CD4-positive, alpha-beta T cell treated with Interleukin-4 for 4 hours (primary cell): Measurements from ENCODE around the gene ACO2.
"Not testable (repeated sequence)": the region's sequence is repeated elsewhere in the genome, so short reads cannot be mapped to it uniquely, and the experiment has no call there.

Source experiments
- DNase-seq: peaks from one replicate; pipeline ENCODE4 v3.0.0-alpha.2; 2020

The ACO2 gene

DNA sequence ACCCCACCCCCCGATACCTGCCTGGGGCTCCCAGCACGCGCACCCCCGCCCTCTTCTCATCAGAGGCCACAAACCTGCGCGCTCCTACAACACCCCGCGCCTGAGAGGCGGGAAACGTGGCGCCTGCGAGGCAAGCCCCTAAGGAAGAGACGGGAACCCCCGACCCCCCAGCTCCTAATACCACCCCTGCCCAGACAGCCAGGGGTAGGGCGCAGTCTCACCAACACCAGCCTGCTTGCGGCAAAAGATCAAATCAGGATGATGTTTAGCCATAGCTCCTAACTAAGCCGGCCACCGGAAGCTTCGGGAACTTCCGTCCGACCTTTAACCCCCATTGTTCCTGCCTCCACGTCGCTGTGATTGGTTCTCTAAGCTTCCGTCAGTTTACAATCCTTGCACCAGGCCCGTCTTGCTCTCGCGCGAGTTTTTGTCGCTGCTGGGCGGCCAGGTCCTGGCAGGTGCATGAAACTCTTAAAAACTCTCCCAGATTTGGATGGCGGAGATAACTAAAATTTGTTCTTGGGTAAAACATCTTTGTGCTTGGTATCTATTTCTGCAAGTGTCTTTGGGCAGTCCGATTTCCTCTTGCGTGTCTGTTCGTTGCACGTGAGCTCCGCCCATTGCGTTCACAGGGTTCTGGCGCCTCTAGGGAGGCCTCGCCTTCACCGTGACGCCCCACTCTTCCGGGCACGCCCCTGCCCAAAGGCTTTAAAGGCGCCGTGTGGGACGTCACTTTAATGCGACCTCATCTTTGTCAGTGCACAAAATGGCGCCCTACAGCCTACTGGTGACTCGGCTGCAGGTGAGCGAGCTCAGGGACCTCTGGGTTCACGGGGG lies at the start of gene ACO2, which contains the start of gene PHF5A:
Gene ACO2 (plus strand): TSS at position 737 of the 837 bp plus-strand sequence. CDS start 30 bp downstream, at position 767.
Gene PHF5A (minus strand): TSS at position 312 of the 837 bp plus-strand sequence. CDS start 39 bp downstream, at position 273.
- DNase-seq, result peak; percentile 98

DNA sequence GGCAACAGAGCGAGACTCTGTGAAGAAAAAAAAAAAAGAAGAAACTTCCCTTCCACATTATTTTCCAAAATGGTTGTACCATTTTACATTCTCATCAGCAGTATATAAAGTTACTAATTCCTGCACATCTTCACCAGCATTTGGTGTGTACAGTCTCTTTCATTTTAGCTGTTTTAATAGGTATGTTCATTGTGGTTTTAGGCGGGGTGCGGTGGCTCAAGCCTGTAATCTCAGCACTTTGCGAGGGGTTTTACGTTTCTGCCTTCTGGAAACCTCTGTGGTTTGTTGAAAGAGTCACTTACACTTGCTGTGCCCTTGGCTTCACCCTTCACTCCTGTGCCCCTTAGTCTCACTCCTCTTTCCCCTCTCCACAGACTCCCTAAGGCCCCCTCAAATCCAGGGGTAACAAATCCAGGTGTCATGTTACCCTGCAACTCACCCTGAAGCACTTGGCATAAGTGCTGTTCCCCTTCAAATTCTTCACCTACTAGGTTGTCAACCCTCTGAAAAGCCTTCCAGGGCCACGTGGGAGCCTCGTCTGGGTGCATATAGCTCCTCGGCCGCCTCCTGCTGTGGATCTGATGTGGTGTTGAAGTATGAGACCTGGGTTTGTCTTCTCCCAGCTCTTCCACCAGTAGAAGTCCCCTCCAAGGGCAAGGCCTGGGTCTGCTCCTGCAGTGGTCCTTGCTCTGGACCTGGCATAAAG lies 43.1 kb upstream of the ACO2 start:
- DNase-seq, result peak; percentile 61

DNA sequence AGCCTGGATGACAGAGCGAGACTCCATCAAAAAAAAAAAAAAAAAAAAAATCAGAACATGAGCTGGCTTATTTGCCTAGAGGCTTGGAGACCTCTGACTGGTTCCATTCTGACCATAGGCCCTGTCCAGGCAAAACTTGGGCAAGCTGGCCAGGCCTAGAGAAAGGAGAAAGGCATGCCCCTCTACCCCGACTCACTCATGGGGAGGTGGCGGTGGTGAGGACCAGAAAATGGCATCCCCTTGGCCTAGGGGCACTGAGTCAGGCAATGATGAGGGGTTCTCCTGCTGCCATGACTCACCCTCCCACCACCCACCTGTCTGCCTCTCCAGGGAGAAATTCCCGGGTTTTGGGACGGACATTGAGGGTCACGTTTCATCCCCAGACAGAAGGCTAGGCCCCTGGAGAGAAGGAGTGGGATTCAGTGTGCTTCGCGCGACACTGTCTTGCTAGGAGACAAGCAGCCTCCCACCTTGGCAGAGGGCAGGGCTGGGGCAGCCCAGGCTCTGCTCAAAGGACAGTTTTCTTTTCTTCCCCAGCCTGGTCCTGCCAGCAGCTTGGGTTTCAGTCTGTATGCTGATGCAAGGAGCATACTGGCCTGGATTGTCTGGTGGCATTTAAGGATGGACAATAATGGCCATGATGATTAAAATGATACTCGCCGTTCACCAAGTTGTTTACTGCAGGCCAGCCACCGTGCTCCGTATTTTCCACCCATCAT lies 39.5 kb upstream of the ACO2 start:
- no peak for DNase-seq

DNA sequence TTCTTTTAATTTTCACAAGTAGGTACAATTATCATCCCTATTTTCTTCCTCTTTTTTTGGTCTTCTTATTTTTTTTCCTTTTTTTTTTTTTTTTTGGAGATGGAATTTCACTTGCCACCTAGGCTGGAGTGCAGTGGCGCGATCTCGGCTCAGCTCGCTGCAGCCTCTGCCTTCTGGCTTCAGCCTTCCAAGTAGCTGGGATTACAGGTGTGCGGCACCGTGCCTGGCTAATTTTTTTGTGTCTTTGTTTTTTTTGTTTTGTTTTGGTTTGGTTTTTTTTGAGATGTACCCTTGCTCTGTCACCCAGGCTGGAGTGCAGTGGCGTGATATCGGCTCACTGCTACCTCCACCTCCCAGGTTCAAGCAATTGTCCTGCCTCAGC lies 39.0 kb upstream of the ACO2 start:
- DNase-seq, result no peak

DNA sequence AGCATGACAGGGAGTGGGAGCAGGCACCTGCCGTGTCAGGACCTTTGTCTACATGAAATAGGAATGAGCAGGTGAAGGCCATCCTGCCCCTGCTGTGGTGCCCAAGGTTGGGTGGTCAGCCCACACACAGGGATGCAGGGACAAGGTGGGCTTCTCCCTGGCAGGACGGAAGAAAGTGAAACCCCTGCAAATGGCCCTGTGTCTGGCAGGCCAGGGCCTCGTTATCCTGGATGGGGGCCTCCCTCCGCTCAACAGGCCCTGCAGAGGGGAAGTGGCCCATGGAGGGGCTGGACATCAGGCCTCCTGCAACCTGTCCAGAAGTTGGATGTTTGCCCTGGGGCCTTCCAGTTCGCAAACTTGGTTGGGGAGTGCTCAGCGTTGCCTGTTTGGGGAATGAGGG lies 37.3 kb upstream of the ACO2 start:
- no peak for DNase-seq

DNA sequence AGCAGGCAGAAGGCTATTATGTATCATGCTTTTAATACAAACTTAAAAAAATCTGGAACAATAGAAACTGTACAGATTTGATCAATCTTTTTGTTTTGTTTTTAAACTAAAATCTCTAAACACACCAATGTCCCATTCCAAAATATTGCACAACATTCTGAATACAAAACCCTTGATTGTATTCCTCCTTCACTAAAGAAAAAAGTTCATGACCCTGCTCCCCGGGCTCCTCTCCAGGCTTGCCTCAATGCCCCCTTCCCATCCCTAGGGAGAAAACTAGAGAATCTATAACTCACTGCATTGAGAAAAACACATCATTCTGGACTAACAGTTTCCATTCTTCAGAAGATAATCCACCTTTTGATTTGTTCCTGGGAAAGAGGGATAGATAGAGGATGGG lies 35.4 kb upstream of the ACO2 start:
- DNase-seq, result not testable (repeated sequence)

DNA sequence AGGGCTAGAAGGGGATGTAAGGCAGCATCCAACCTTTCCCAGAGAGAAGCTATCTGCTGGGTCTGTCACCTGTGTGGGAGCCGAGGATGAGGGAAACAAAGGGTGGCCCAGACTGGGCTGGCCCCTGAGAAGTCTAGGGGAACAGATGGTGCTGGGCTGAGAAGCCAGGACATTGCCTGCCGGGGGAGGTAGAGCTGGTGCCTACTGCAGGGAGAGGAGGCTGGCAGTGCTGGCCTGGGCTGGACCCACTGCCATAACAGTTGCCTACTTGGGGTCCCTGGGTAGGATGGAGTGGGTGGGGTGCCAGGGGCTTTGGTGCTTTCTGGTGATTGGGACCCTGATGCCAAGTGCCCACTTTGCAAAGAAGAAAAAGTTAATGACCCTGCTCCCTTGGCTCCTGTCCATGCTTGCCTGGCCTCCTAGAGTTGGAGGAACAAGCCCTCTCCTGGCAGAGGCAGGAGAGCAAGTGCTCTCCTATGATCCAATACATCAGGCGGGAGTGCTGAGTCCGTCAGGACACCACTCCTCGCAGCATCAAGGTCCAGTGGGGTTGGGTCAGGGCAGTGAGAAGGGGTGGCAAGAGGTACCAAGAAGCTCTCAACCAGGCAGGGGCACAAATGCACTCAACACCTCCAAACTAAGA lies 34.4 kb upstream of the ACO2 start:
- not testable (repeated sequence) for DNase-seq

DNA sequence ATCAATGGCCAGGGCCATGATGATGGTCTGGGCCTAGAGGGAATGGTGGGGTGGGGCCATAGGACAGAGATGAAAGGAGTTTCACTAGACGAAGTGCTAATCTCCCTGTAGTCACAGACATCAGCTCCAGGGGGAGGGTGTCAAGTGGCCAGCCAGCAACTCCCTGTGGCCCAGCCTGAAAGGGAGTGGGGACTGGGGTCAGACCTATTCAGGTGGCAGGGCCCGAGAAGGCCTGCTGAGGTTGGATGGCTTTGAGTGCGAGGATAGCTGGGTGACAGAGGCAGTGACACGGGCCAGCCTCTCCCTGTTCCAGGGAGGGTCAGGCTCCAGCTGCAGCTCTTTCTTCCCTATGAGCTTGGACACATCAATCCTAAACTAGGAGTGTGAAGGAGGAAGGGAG lies 33.4 kb upstream of the ACO2 start:
- no peak for DNase-seq

DNA sequence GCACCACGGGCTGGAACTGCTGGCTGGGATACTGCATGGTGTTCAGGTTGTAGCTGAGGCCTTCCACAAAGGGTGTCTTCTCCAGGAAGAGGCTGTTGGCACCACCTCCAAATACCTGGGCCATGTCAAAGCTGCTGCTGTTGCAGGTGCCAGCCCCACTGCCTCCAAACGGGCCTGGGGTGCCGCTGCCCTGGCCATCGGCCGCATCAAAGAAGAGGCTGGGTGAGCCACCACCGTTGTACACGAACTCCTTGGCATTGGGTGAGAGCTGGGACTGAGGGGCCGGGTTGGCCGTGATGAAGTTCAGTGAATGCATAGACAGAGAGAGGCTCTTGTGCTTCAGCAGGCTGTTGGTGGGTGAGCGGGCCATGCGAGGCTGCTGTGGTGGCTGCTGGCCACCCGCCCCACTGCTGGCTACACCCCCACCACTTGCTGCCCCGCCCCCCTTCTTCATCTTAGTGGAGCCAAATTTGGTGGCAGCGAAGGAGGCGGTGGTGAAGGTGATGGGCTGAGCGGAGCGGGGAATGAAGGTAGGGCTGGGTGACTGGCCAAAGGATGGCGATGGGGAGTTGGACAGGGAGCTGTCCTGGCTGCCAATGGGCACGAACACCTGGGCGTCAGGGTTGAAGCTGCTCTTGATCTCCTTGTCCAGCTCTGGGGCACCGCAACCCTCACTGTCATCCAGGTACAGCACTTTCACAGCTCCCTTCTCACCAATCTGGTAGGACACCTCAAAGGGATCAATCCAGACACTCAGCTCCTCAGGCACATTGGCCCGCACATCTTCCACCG lies 32.4 kb upstream of the ACO2 start:
- DNase-seq, result no peak

DNA sequence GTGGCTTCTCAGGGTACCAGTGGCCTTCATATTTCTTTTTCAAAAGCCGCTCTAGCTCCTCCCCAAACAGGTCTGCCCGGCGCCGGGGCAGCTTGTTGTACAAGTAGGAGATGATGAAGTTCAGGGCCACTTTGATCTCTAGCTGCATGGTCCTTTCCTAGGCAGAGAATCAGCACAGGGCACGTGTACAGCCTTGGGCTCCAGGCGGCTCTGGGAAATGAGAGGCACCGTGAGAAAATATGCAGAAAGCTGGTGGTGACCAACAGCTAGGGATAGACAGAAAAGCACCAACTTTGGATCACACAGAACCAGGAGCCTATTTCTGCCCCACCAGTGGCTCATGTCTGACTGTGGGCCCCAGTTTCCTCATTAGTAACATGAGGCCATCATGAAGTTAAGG lies 31.7 kb upstream of the ACO2 start:
- DNase-seq, result no peak

DNA sequence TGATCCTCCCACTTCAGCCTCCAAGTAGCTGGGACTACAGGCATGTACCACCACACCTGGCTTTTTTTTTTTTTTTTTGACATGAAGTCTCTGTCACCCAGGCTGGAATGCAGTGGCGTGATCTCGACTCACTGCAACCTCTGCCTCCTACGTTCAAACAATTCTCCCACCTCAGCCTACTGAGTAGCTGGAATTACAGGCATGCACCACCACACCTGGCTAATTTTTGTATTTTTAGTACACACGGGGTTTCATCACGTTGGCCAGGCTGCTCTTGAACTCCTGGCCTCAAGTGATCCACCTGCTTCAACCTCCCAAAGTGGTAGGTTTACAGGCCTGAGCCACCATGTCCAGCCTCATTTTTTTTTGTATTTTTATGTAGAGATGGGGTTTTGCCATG lies 28.4 kb upstream of the ACO2 start:
- DNase-seq, result not testable (repeated sequence)

DNA sequence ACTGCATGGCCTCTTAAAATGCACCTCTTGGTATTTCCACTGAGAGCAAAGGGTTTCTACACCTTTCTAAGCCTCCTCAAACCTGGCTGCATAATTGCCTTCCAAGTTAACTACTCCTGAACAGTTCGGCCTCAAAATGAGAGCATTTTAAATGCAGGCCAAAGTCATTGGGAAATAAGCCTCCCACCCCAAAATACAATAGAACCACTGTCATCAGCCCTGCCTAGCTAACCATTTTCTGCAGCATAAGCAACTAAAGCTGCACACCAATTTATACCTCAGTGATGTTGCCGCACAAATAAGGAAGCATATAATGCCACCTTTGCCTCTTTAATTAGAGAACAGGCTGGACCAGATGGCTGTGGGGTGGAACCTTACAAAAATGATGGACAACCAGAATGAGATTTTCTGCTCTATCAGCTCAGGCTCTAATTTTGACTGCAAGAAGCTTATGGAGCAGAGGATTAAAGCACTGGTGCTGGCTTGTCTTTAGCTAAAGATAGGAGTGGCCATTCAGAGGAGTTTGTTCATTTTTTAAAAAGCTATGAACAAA lies 26.6 kb upstream of the ACO2 start:
- no peak for DNase-seq

DNA sequence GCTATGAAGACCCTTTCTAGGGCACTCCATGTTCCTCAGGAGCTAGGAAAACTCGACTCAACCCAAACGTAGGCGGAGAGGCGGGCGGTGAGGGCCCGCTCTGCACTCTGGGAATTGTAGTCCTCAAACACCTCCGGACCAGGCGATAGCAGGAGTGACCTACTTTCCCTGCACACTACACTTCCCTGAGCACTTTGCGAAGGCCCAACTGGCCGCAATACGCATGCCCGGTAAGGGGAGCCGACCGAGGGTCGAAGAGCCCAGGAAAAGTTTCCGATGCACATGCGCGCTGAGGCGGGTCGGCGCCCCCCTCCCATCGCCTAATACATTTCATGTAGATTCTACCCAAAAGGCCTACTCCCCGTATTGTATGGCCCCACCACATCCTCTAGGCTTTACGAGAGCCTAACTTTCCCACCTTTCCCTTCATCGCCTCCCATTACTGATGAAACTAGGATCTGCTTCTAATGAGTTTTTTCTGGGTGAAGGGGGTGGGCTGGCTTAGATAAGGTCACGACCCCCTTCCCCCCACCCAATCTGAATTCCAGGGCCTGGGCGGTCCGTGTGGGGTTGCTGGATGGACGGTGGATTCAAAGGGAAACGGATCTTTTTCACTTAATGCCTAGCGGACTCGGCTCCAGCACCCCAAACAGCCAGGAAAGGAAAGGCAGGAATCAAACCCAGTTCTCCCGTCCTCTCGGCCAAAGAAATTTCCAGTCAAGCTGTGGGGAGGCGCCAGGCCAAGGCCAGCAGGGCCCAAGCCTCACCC lies 24.4 kb upstream of the ACO2 start:
- DNase-seq, result peak; percentile 91

DNA sequence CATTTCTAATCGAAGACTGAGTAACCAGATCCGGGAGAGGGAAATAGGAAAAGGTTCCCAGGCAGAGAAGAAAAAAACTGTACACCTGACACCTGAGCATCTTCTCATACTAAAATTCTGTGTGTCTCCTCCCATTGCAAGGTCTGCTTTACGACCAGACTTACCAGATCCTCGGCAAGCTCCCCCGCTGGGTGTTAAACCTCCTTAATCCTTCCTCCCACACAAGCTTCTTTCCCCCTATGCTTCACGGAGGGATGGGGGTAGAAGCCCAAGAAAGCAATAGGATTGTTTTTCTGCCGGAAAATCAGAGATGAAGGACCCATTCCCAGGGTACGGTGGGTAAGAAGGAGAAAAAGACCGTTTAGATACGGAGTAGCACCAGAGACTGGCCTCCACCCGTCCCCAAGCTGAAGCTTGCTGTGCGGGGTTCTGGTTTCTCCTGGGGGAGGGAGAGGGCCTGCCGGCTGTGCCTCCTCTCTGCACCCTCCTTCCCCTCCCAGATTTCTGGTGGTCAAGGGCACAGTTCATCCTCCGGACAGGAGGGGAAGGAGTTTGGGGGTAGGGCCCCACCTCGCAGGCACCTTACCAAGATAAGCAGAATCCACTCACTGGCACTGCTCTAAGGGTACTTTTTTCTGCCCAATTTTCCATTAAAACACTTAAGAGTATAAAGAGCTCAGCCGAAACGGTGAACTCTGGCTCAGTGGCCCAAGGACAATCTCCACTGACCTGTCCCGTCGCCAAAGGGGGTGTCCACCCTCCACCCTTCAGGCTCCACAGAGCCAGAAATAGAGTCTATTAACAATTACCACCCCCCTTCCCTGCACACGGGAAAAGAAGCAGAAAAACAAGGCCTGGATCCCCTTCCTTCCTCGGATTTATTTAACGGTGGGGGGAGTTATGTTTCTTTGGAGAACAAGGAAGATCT lies 23.5 kb upstream of the ACO2 start:
- DNase-seq, result peak; percentile 16

DNA sequence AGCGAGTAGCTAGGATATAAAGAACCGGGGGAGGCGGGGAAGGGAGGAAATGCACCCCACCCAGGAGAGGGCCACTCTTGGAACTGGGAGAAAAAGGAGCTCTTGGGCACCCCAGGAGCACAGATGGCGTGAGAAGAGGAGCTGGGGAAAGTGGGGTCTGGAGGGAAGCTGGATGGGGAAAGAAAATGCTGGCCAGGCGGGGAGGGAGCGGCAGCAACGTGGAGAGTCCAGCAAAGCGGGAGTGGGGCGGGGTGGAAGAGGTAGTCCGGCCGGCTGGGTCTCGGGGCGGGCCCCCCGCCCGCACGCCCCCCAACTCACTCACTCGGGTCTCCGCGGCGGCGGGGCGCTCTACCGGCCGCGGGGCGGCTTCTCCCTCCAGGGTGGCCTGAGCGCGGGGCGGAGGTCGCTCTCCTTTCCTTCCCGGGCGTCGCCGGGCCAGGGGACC lies 22.8 kb upstream of the ACO2 start:
- DNase-seq, result no peak

DNA sequence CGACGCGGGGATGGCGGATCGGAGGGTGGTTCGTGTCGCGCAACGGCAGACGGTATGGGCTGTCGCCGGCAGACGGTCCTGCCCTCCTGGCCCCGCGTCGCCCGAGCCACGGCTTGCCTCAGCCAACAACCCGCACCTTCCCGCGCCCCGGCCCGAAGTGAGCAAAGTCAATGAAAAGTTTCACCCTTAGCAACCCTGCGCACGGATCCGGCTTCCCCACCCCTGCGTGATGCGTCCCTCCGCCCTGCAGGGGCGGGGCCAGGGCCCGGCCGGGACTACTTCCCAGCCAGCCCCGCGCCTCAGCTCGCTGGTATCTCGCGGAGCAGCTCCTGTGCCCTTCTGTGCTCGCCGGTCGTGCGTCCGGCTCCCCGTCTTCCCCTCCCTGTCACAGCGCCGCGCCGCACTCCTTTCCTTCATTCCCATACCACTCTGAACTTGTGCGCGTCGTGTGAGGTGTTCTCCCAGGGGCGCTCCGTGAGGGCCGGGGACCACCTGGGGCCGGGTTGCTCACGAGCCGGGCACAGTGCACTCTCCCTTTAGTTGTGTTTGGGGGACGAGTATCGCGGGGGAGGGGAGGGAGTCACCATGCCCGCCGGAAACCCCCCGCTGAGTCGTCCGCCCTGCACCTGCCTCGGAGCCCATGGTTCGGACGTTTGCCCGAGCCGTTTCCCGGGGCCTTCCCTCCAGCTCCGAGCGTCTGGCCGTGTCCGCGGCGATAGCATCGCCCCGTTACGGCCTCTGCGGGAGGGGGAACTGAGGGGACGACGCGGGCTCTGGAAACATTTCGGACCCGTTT lies 22.1 kb upstream of the ACO2 start, which contains the start of gene TOB2:
Gene TOB2 (minus strand): TSS at position 163 of the 796 bp plus-strand sequence. CDS start 9,456 bp downstream, outside the sequence.
- DNase-seq, result peak; percentile 95

DNA sequence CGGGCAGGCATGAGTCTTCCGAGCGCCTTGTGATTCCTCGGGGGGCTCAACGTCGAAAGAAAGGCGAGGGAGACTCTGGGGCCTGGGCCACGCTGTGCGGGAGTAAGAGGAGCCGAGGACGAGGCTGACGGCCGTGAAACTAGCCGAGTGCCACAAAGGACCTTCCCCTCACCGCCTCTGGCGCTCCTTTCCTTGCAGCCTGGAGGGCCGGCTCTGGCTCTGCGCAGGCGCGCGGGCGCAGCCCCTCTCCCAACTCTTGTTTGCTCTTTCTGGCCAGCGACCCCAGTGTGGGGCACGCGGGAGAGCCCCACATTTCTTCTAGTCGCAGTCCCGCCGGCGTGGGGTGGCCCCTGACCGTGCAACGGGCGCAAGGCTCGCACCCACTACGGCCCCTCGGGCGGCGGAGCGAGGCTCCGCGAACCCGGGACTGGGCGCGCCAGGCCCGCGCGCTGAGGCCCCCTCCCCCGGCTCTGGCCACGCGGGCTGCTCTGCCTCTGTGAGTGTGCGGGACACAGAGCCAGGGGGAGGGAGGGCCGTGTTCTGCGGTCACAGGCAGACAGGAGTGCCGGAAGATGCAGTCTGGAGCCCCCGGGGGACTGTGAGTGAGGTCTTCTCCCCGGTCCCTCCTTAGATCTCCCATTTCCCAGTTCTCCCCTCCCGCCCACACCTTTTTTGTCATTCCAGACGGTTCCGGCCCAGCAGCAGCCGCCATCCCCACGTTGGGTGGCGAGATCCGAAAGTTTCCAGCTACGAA lies 21.3 kb upstream of the ACO2 start:
- DNase-seq, result peak; percentile 52
